GM19043 (cell line): ENCODE results near the gene BAG5.

ENCODE experiments used
- ATAC-seq: cut with Tn5 transposase; IDR thresholded peaks from one replicate; pipeline ENCODE4 v1.9.1; 2021; ENCODE audit warnings: low read depth; ENCODE audit not compliant: unreplicated experiment

The BAG5 gene

GRCh38 chr14:103524002-103524935 is 38.2 kb downstream of the BAG5 start:
- no peak for ATAC-seq

- ATAC-seq = no peak
Measured at GRCh38 chr14:103523575-103523954, 38.9 kb downstream of the BAG5 start.

DNA sequence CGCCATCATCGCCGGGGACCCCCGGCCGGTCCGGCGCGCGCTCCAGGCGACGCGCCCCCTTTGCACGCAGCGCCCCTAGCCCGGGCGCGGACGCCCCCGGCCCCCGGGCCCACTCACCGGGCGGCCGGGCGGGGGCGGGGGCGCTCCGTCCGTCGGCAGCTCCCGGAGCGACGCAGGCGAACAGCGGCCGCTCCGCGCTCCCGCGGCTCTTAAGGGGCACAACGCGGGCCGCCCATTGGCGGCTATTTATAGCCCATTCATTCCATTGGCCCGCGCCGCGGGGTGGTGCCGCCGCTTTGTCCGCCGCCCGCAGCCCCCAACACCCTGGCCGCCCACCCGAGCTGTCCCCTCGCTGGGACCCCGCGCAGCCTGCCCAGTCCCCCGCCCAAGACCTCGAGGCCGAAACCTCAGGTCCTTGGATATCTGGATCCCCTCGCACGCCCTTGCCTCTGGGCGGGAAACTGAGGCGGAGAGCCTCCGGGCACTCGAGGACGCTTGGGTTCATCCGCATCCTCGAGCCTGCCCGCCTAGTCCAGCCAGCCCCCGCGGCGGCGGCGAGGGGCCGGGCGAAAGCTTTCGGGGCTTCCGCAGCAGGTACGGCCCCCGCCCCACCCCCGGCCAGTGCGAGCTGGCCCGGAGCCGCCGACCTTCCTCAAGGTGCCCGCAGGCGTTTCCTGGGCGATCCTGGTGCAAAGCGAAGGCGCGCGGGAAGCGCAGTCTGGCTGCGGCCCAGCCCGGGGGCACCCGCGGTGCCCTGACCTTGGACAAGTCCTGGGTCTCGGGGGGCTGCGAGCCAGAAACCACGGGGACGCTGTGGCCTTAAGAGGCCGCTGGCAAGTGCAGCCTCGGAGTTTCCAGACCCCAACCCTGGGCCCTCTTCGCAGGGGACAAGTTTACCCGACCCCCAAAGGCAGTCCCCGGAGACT is 39.5 kb downstream of the BAG5 start, which contains the start of gene CKB:
CKB (minus strand) TSS at position 182 of the 926 bp plus-strand sequence. CDS start 337 bp downstream, outside the sequence.
- ATAC-seq = no peak

GRCh38 chr14:103521951-103522563 is 40.4 kb downstream of the BAG5 start:
- no peak for ATAC-seq

- no peak for ATAC-seq
Measured at GRCh38 chr14:103521438-103521950, 41.0 kb downstream of the BAG5 start.

DNA sequence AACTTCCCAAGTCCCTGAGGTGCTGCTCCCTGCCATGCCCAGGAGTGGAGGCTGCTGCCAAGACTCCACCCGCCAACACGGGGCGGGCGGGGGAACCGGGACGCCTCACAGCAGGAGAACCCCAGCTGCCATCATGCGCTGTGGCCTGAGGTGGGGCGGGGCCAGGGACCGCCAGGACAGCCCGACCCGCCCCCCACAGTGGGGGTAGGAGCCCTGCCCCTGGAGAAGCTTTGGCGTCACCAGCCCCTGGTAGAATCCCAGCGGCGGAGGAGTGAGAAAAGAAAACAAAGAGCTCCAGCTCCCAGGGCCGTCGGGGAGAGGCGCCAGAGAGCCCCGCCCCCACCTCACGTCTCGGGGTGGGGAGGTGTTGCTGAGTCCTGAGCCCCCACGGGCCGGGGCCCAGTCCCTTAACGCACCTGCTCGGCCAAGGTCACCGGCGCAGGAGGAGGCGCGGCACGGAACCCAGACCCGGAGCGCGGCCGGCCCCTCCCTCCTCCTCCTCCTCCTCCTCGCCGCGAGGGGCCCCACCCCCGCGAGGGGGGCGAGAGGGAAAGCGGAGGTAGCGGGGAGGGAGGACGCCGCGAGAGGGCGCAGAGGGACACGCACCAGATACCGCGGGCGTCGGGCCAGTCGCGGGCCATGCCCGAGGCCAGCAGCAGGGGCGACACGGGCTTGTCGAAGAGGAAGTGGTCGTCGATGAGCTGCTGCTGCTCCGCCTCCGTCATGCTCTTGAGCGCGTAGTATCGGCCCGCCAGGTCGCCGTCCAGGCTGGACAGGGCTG is 41.6 kb downstream of the BAG5 start:
- no peak for ATAC-seq

- ATAC-seq = no peak
Measured at GRCh38 chr14:103520269-103520656, 42.2 kb downstream of the BAG5 start.

DNA sequence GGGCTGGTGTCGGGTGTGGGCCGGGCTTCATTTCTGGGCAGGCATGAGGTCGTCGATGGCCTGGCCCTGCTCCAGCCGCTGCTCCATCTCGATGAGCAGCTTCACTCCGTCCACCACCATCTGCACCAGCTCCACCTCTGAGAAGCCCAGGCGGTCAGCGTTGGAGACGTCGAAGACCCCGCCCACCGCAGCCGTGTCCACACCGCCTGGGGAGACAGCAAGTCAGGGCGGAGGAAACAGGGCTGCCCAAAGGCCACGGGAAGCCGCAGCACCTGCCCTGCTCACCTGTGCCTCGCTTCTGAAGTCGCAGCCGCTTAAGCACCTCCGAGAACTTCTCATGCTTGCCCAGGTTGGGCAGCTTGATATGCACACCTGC is 42.6 kb downstream of the BAG5 start:
- ATAC-seq = no peak

DNA sequence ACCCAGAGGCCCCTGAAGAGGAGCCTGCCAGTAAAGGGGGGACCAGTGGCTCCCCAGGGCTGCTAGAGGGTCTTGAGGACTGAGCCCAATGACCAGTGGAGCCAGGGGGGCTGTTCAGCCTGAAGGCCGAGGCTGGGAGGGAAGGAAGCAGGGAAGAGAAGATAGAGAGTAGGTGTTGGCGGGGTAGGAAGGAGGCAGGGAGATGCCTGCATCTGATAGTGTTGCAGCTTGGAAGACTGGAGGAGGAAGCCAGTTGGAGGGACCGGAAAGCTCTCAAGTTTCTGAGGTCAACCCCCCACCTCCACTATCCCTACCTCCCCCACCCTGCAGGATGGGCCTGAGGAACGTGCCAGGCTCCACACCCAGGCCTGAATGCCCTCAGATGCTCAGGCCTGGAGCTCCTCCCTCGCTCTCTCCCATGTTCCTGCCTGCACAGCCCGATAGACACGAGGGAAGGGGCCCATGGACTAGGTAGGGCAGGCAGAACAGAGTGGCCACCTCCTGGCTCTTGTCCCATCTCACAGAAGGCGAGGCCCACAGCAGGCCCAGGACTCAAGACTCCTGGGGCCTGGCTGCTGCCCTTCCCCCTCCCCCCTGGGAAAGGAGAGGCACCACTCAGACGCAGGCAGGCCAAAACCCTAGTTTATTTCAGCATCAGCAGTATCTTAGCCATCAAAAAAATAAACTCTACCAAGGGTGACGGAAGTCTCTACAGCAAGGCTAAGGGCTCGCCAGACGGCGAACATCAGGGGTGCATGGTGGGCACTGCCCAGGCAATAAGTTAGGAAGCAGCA is 43.2 kb downstream of the BAG5 start:
- no peak for ATAC-seq

GRCh38 chr14:103518422-103519042 is 43.9 kb downstream of the BAG5 start:
- no peak for ATAC-seq

- no peak for ATAC-seq
Measured at GRCh38 chr14:103517721-103518421, 44.6 kb downstream of the BAG5 start.

DNA sequence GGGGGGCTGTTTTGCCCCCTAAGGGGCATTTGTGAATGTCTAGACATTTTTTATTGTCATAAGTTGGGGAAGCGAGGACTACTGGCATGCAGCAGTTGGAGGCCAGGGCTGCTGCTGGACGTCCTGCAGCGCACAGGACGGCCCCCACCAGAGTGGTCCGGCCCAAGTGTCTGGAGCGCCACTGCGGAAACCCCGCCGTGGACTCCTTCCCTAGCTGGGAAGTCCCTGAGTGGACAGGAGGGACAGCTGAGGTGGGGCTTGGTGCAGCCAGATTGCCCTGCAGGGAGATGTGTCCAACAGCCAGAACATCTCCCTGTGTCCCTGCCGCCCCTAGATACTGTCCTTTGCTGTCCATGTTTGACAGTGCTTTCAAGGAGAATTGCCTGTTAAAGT is 45.3 kb downstream of the BAG5 start:
- no peak for ATAC-seq

- ATAC-seq = no peak
Measured at GRCh38 chr14:103516426-103517173, 45.9 kb downstream of the BAG5 start.

- ATAC-seq = no peak
Measured at GRCh38 chr14:103514596-103515421, 47.6 kb downstream of the BAG5 start.

DNA sequence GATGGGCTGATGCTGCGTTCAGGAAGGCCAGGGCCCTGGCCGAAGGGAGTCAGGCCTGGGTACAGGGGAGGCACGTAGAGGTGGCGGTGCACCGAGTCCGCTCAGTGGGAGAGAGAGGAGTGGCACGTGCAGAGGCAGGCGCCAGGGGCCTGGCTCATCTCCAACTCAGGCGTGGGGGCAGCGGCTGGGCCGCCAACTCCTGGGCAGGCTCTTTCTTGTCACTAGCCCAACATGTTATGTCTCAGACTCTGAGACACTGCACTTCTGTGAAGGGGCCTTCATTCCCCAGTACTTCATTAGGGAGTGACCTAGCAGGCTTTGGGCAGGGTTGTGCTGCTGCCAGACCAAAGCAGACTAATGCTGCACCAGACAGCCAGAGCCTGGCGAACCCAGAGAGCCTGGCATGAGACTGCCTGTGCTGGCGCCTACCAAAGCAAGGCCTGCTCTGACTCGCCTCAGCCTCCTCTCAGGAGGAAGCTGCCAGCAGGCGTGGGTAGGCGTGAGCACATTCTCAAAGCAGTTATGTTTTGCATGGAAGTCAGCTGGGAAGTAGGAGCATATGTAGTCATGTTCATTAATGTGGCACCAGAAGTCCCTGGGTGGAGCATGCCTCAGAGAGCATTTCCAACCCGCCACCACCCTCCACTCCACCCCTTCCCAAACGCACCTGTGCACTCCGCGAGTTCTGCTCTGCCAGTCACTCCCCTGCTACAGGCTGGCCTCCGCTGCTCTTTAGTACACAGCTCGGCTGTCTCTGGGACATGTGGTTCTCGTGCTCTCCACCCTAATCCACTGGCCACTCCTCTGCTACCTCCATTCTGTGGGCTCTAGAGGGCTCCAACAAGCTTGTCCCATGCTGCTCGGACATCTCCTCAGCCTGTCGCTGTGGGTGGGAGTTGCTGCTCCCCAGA is 49.5 kb downstream of the BAG5 start:
- no peak for ATAC-seq
